LNCaP clone FGC (cell line): ENCODE measurements around the gene MLLT3.

Experiments
- DNase-seq: peaks from one replicate; pipeline ENCODE4 v3.0.0-alpha.2; 2011; ENCODE audit warnings: low read depth
- H3K4me3 ChIP-seq: 2 replicates; pipeline ENCODE4 v1.5.1; 2011; ENCODE audit warnings: mild to moderate bottlenecking, low read depth, low read length, control low read depth
- CTCF ChIP-seq: IDR thresholded peaks from 2 replicates; pipeline ENCODE4 v1.5.1; 2012; ENCODE audit warnings: mild to moderate bottlenecking; ENCODE audit not compliant: control insufficient read depth, insufficient read depth; ENCODE audit errors: extremely low read depth

MLLT3 gene

GRCh38 chr9:20353931-20354652, 268.2 kb downstream of the MLLT3 start:
- no peak for TF ChIP-seq CTCF
- no peak overlapping the region for H3K4me3 ChIP-seq
- DNase-seq, result no peak

GRCh38 chr9:20353524-20353923, 268.8 kb downstream of the MLLT3 start:
- DNase-seq, result no peak
- TF ChIP-seq CTCF, result no peak
- no peak overlapping the region for H3K4me3 ChIP-seq

GRCh38 chr9:20352591-20352990, 269.7 kb downstream of the MLLT3 start:
- no peak for DNase-seq
- no peak for TF ChIP-seq CTCF
- no peak overlapping the region for H3K4me3 ChIP-seq

- DNase-seq, result no peak
- no peak for TF ChIP-seq CTCF
- H3K4me3 ChIP-seq, result no peak overlapping the region
Observed at GRCh38 chr9:20351715-20352114, 270.6 kb downstream of the MLLT3 start.

- no peak for TF ChIP-seq CTCF
Observed at GRCh38 chr9:20349568-20349967, 272.7 kb downstream of the MLLT3 start.

GRCh38 chr9:20343325-20343724, 279.0 kb downstream of the MLLT3 start:
- TF ChIP-seq CTCF, result no peak
- no peak for DNase-seq
- no peak overlapping the region for H3K4me3 ChIP-seq

More at GRCh38 chr9:20349568-20349967, 272.7 kb downstream of the MLLT3 start:
- DNase-seq, result no peak
- no peak overlapping the region for H3K4me3 ChIP-seq

GRCh38 chr9:20340511-20340861, 281.8 kb downstream of the MLLT3 start:
- no peak for TF ChIP-seq CTCF
- no peak for DNase-seq
- no peak overlapping the region for H3K4me3 ChIP-seq
